ENCODE measurements around the gene HEXA.
"Not testable (repeated sequence)": the region's sequence is repeated elsewhere in the genome, so short reads cannot be mapped to it uniquely, and the experiment has no call there.

The HEXA gene

DNA sequence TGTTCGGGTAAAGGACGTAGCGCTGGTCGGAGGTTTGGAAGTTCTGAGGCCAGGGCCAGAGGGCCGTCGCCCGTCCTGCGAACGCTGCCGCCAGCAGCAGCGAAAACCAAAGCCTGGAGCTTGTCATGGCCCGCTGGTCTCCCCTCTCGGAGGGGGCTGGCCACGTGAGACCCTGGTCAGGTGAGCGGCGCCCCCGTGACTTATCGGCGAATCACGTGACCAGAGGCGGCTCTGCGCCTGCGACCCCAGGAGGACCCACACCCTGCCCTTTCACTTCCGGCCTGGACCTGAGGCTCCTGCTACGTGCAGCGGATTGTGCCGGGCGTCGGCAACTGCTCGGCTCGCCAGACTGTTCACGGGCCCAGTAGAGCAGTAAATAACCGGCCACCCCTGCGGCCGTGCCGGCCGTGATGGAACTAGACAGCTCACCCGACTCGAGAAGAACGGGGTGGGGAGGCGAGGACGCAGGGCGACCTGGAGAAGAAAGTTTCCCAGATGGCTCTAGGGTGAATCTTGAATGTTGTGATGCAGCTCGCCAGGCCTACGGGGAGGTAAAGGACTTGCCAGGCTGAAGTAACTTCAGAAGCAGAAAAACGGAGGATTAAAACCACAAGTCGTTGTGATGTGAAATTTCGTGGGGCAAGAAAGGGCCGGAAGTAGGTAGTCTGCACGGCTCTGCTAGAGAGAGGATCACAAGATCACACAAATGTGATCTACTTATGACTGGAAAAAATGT lies at the start of gene HEXA:
TSS of gene HEXA (minus strand) at position 169 of the 736 bp plus-strand sequence. CDS start at position 127, 42 bp downstream.
- peak; percentile 100 for DNase-seq (ENCODE audit: low spot score)

DNA sequence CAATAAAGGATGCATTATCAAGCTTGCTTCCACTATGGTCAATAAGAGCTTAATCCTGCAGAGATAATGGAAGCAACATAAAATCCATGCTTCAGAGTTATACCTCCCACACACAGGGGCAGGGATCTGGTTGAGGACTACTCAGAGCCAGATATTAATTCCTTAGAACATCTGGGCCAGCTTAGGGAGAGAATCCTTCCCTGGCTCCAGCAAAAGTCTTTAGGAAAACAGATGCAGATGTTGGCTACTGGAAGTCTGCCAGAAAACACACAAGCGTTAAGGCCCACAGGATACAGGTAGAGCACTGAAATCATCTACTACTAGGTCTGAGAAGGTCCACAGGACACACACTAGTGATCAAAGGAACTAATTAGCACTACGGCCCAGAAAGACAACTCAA lies 47.4 kb upstream of the HEXA start:
- no peak for DNase-seq (ENCODE audit: low spot score)

DNA sequence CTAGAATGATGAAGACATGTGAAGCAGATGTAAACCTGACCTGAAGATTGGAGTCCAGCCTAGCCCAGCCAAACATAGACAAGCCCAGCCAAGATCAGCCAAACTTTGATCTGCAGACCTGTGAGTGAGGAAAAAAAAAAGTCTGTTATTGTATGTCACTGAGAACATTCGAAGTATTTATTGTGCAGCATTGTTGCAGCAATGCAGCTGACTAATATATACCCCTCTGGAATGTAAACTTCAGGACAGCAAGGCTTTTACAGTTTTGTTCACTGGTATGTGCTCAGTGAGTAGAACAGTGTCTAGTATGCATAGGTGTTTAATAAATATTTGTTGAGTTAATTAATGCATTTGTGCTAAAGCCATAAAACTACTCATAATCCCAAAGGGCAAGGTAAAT lies 45.7 kb upstream of the HEXA start:
- DNase-seq (ENCODE audit: low spot score): no peak

DNA sequence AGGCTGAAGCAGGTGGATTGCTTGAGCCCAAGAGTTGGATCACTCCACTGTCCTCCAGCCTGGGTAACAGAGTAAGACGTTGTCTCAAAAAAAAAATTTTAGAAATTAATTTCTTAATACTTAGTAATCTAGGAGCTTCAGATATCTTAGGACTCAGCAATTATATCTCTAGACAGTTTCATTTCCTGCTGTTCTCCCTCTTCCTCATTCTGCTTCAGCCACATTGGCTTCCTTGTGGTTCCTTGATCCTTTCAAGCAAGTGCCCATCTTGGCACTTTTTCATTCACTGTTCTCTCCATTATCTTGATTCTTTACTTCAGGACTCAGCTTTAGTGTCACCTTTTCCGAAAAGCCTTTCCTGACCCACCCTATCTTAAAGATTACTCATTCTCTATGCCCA lies 44.8 kb upstream of the HEXA start:
- DNase-seq (ENCODE audit: low spot score): no peak

DNA sequence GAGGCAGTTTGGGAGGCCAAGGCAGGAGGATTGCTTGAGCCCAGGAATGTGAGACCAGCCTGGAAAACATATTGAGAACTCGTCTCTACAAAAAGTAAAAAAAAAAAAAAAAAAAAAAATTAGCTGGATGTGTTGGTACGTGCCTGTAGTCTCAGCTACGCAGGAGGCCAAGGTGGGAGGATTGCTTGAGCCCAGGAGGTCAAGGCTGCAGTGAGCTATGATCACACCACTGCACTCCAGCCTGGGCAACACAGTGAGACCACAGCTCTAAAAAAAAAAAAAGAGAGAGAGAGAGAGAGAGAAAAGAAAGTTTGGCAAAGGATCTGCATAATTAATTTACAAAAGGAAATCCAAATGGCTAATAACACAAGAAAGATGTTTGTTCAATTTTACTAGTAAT lies 44.0 kb upstream of the HEXA start:
- DNase-seq (ENCODE audit: low spot score): not testable (repeated sequence)

DNA sequence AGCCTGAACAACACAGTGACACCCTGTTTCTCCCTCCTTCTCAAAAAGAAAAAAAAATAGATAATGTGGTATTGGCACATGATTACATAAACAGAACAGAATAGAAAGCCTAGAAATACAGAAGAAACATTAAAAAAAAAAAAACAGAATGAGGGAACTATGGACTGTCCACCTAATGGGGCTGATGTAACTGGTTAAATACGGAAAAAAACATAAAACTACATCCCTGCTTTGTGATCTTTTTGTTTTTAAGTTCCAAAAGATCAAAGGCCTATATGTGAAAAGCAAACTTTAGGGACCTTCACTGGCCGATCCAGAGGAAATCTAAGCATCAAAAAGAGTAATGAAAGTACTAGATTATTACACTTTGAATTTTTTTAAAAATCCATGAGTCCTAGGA lies 39.5 kb upstream of the HEXA start:
- DNase-seq (ENCODE audit: low spot score): no peak

DNA sequence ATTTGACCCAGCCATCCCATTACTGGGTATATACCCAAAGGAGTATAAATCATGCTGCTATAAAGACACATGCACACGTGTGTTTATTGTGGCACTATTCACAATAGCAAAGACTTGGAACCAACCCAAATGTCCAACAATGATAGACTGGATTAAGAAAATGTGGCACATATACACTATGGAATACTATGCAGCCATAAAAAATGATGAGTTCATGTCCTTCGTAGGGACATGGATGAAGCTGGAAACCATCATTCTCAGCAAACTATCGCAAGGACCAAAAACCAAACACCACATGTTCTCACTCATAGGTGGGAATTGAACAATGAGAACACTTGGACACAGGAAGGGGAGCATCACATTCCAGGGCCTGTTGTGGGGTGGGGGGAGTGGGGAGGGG lies 37.5 kb upstream of the HEXA start:
- not testable (repeated sequence) for DNase-seq (ENCODE audit: low spot score)

DNA sequence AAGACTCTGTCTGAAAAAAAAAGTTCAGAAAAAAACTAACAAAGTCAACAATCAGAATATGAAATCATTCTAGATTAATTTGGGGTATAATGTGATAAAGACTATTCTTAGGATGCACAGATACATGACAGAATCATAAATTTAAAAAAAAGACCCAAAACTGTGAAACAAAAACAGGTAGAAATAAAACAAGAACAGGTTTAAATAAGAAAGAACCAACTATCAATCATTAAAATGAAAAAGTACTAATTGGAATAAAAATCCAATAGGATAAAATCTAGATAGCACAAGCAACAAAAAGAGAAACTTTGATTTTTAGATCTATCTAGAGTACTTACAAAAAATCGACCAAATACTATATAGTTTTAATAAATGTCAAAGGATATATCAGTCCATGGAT lies 35.7 kb upstream of the HEXA start:
- no peak for DNase-seq (ENCODE audit: low spot score)

DNA sequence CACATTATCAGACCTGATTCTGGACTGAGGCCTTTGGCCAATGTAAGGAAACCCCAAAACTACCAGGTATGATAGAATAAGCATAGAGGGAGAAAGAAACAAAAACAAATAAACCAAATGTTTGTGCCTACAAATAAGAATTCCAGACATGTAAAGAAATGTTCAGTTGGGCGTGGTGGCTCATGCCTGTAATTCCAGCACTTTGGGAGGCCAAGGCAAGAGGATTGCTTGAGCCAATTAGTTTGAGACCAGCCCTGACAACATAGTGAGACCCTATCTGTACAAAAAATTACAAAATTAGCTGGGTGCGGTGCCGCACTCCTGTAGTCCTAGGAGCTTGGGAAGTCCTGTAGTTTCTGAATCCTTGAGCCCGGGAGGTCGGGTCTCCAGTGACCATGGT lies 35.3 kb upstream of the HEXA start:
- no peak for DNase-seq (ENCODE audit: low spot score)

DNA sequence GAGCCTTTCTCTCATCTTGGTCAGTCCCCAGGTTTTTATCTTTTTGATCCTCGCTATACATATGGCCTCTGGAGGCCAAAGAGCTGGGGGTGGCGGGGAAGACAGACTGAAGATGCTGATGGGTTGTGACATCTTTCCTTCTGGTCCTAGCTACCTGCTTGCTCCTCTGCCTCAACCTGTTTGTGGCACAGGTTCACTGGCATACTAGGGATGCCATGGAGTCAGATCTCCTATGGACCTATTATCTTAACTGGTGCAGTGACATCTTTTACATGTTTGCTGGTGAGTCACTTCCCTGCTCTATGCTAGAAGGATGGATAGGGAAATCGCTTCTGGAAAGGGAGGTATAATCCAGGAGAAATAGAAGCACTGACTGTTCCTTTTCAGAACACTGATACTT lies 31.1 kb upstream of the HEXA start:
- no peak for DNase-seq (ENCODE audit: low spot score)

DNA sequence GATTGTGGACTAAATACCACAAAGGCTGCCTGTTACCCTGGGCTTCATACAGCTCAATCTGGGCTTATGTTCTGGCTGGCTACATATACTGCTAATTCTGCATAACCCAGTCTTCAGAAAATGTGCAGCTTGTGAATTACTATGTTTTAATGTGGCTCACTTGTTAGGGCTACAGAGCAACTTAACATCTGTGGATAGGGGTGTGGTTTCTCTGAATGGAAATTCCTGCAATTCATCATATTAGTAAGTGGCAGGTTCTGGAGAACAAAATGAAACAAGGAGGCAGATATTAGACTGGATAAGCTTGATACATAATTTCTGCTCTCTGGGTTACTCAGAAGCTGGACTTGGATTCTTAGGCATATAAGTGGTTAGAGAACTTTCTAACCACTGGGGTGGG lies 29.0 kb upstream of the HEXA start:
- DNase-seq (ENCODE audit: low spot score): no peak

DNA sequence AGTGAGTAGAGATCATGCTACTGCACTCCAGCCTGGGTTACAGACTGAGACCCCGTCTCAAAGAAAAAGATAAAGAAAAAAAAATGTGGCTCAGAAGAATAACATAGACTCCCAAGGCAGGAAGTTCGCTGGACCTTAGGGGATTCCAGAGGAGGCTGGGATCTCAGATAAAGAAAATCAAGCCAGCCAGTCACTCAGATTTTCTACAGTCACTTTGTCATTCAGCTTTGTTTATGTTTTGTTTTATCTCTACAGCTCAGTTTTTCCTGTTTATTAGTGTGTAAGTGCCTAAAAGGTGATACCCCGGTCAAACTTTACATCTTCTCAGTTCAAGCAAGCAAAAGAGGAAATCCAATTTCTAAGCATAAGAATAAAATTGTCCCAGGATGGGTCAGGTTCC lies 28.5 kb upstream of the HEXA start:
- DNase-seq (ENCODE audit: low spot score): no peak

DNA sequence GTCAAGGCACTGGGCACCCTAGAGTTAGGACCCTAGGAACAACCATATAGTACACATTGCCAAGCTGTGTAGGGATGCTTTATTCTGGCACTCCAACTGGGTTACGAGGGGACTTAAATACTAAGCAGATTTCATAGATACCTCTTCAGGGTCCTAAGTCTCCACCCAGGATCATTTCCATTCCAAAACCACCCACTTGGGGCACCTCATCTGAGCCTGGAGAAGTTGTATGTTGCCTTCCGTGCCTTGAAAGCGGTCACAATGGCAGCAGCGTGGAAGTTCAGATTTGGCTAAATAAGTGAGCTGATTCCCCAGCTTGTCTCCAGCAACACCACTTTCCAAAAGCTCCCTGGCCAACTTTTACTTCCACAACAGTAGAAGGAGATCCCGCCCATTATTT lies 26.9 kb upstream of the HEXA start:
- no peak for DNase-seq (ENCODE audit: low spot score)

DNA sequence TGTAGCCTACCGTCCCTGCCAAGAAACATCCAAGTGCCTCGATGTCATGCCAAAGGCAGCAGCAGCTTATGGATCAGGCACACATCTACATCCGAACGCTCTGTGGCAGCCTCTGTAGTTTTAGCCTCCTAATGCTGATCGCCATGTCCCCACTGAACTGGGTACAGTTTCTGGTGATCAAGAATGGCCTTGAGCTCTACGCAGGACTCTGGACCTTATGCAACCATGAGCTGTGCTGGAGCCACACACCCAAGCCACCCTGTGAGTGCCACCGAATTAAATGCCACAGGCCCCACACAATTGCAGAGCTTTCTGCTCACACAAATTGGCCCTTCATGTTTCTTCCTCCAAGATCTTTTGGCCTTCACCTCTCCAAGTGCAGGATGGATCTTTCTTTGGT lies 22.8 kb upstream of the HEXA start:
- DNase-seq (ENCODE audit: low spot score): no peak

DNA sequence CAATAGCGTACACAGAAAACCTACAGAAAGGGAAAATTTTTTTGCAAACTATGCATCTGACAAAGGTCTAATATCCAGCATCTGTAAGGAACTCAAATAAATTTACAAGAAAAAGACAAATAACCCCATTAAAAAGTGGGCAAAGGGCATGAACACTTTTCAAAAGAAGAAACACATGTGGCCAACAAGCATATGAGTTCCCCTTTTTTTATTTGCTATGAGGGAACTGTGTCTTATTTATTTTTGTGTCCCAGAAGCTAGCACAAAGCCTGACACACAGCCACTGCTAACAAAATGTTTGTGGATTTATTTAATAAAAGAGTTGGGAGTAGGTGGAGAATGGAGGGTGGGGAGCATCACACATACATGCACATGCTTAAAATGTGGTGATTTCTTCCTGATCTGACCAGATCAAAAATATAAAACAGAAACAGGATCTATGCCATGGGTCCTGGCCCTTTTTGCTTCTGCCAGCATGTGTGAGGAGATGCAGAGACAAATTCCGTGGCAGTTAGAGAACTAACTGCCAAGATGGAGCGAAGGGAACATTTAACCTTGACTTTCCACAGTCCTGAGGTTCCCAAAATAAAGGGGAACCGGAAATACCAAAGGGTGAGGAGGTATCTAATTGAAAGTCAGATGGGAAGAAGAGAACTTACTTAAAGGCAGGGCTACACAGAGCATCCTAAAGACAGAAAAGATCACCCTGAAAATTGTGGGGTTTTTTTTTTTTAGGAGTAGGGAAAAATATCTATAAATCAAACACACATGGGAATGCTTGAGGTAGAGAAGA lies 22.2 kb upstream of the HEXA start, which contains the start of gene TMEM202:
TSS of gene TMEM202 (plus strand) at position 510 of the 793 bp plus-strand sequence. CDS start at position 532, 22 bp downstream.
- DNase-seq (ENCODE audit: low spot score): no peak

DNA sequence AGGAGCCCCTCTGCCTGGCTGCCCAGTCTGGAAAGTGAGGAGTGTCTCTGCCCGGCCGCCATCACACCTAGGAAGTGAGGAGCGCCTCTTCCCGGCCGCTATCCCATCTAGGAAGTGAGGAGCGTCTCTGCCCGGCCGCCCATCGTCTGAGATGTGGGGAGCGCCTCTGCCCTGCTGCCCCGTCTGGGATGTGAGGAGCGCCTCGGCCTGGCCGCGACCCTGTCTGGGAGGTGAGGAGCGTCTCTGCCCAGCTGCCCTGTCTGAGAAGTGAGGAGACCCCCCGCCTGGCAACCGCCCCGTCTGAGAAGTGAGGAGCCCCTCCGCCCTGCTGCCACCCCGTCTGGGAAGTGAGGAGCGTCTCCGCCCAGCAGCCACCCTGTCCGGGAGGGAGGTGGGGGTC lies 20.5 kb upstream of the HEXA start:
- DNase-seq (ENCODE audit: low spot score): not testable (repeated sequence)

DNA sequence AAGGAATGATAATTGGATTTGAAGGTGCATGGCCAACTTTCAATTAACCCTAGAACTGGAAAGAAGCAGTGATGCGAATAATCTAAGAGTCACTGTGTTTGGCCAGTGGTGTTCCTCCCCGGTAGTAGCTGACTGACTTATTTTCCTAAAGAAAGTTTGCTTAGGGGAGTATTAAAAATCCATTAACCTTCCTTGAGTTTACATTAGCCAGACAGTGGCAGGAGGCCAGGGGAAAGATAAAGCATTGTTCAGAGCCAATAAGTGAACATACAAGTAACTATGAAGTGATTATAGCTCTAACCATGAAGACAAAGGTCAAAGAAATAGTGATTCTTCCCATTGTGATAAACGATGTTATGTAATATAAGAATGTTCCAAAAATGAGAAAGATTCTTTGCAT lies 13.4 kb upstream of the HEXA start:
- no peak for DNase-seq (ENCODE audit: low spot score)

DNA sequence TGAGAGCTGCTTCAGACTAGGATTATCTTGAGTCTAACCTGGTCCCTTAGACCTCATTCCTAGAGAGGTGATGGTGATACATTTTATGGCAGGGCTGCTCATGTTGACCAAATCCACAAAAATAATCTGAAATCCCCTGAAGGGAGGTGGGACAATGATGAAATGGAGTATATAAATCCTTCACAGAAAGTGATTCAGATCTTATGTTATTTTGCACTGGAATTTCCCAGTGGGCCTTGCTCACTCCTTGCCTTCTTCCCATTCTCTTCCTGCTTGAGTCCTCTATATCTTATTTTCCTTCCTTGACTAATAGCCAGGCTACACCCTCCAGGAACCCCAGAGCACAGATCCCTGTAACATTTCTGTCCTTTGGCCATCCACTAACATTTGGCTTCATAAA lies 11.9 kb upstream of the HEXA start:
- no peak for DNase-seq (ENCODE audit: low spot score)

DNA sequence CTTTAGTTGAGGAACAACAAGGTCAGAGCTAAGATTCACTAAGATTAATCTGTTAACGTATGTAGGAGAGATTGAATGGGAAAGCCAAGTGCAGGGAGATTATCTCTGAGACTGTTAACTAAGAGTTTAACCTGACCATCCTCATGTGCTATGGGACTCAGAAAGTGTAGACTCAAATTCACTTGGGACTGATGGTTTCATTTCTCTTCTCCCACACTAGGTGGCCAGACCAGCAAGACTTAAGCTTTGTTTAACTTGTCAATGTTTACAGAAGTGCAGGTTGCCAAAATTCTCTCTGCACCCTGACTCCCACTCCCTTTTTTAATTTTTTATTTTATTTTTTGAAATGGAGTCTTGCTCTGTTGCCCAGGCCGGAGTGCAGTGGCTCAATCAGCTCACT lies 6.3 kb upstream of the HEXA start:
- DNase-seq (ENCODE audit: low spot score): no peak

DNA sequence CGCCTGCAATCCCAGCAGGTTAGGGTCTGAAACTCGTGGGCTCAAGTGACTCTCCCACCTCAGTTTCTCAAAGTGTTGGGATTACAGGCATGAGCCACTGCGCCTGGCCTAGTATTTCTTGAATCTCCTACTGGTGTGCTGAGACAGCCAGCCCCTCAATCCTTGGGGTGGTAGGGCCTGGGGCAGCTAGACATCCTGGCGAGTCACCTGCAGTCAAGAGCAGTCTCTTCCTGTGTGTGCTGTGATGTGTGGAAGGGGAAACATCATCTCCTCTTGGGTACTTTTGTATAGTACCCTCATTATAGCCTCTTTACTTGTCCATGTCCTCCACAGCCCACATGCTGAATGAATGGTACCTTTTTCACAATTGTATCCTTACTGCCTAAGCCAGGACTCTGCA lies 4.9 kb upstream of the HEXA start:
- no peak for DNase-seq (ENCODE audit: low spot score)

DNA sequence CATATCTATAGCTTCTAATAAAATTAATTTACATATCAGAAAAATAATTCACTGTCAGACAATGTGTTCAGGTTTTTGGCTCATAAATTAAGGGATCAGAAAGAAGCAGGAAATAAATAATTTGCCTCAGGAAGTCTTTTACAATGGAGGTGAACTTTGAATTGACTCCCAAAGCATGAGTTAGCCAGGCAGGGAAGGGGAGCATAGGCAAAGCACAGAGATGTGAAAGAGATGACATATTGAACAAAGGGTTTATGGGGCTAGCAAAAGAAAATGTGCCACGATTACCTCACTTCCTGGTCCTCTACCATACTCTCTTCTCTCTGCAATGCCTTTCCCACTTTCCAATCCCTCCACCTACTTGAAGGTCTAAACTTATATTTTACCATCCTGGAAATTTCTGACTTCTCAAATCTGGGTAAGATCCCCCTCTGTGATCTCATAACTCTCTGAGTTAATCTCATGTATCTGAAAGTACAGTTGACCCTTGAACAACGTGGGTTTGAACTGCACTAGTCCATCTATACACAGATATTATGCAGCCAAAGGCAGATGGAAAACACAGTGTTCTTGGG lies 4.1 kb upstream of the HEXA start:
- no peak for DNase-seq (ENCODE audit: low spot score)

DNA sequence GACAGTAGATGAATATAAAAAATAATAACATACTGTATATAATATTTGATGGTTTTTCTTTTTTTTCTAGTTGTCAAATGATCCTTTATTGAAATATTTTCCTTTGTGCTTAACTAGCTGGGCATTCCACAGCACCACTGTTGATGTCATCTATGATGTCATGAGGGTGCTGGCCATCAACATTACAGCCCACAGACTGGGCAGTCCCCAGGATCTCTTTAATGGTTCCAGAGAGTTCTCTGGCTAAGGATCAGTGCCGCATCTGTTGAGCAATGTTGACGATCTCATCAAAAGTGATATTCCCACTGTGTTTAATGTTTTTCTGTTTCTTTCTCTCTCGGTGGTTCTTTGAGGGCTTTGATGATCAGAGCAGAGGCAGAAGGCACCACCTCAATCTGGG lies 3.3 kb upstream of the HEXA start:
- DNase-seq (ENCODE audit: low spot score): not testable (repeated sequence)

DNA sequence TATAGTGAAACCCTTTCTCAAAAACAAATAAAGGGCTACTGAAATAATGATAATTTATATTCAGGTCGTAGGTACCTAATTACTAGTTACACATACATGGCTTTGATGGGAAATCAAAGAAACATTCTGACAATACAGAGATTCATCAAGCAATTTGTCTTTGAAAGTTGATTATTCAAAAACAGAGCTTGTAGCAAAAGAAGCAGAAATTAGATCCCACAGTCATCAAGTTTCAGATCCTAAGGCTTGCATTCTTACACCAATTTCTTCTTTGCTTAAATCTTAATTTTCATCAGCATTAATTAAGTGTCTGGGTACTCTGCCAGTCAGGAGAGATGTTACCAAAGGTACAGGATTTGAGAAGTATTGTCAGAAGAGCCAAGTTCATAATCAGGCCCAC lies 1.5 kb upstream of the HEXA start:
- DNase-seq (ENCODE audit: low spot score): no peak

Data from ecto neural progenitor cell (in vitro differentiated cells).